HG03060 (cell line): ENCODE results near the gene CCNYL1.
A peak's percentile ranks its signal among the peaks of the same experiment; 100 is the strongest.
"Not testable (repeated sequence)": the region's sequence is repeated elsewhere in the genome, so short reads cannot be mapped to it uniquely, and the experiment has no call there.

Experiments
- ATAC-seq: cut with Tn5 transposase; IDR thresholded peaks from one replicate; pipeline ENCODE4 v1.9.1; 2021; ENCODE audit warnings: low read depth, moderate number of reproducible peaks; ENCODE audit not compliant: unreplicated experiment

Gene CCNYL1

GRCh38 chr2:207696911-207697310, 14.5 kb upstream of the CCNYL1 start:
- ATAC-seq = not testable (repeated sequence)

GRCh38 chr2:207697411-207697810, 14.0 kb upstream of the CCNYL1 start:
- ATAC-seq = no peak

- no peak for ATAC-seq
These were observed 13.1 kb upstream of the CCNYL1 start for GRCh38 chr2:207698301-207698700.

- no peak for ATAC-seq
These were observed 7.4 kb upstream of the CCNYL1 start for GRCh38 chr2:207704078-207704477.

GRCh38 chr2:207704671-207705070, 6.8 kb upstream of the CCNYL1 start:
- no peak for ATAC-seq

GRCh38 chr2:207706936-207707860, 4.2 kb upstream of the CCNYL1 start:
- ATAC-seq = no peak

GRCh38 chr2:207711750-207712530, 500 bp downstream of the CCNYL1 start:
- peak; percentile 8 for ATAC-seq

- no peak for ATAC-seq
These were observed 4.6 kb downstream of the CCNYL1 start for GRCh38 chr2:207716056-207716455.

- ATAC-seq = no peak
These were observed 7.1 kb downstream of the CCNYL1 start for GRCh38 chr2:207718521-207718920.

- ATAC-seq = no peak
These were observed 7.6 kb downstream of the CCNYL1 start for GRCh38 chr2:207719008-207719407.

GRCh38 chr2:207719655-207720054, 8.2 kb downstream of the CCNYL1 start:
- not testable (repeated sequence) for ATAC-seq

GRCh38 chr2:207720517-207721187, 9.2 kb downstream of the CCNYL1 start:
- no peak for ATAC-seq

- ATAC-seq = no peak
These were observed 11.5 kb downstream of the CCNYL1 start for GRCh38 chr2:207722773-207723424.

GRCh38 chr2:207723425-207723787, 12.0 kb downstream of the CCNYL1 start:
- not testable (repeated sequence) for ATAC-seq

GRCh38 chr2:207724113-207724512, 12.7 kb downstream of the CCNYL1 start:
- no peak for ATAC-seq

GRCh38 chr2:207725873-207726578, 14.6 kb downstream of the CCNYL1 start:
- no peak for ATAC-seq

- no peak for ATAC-seq
These were observed 15.8 kb downstream of the CCNYL1 start for GRCh38 chr2:207727261-207727660.

GRCh38 chr2:207729465-207729998, 18.1 kb downstream of the CCNYL1 start:
- ATAC-seq = no peak

GRCh38 chr2:207731138-207731537, 19.7 kb downstream of the CCNYL1 start:
- ATAC-seq = no peak
